WTC11 (cell line): ENCODE measurements around the gene FOXP1. TPM values are rescaled to one million over a fixed set of nuclear protein-coding genes. Genes with fewer than 3 reads are reported as not detected.

Experiments
- ATAC-seq: fragments of 200-7000 bp; cut with Tn5 transposase; 2 replicates; pipeline ENCODE4 v1.10.0; 2021; ENCODE audit warnings: mild to moderate bottlenecking, moderate library complexity
- CTCF ChIA-PET: fragments of 300-600 bp; sonication (Branson Sonifier 250); formaldehyde crosslinking; loops from one replicate; lab custom pipeline; 2021; ENCODE audit warnings: antibody characterized with exemption; lab: Charles Lee
- POLR2A ChIA-PET: fragments of 350-600 bp; sonication (Branson Sonifier 250); formaldehyde crosslinking; loops from one replicate; lab custom pipeline; 2021; ENCODE audit warnings: antibody characterized with exemption; lab: Charles Lee
- DNase-seq: peaks from one replicate; pipeline ENCODE4 v3.0.0; 2021; ENCODE audit warnings: low spot score
- H3K27ac Mint-ChIP-seq: 2 replicates; pipeline ENCODE4 v1.8.0; 2021; ENCODE audit warnings: mixed read lengths
- H3K27me3 Mint-ChIP-seq: 2 replicates; pipeline ENCODE4 v1.8.0; 2021; ENCODE audit warnings: low read depth, mild to moderate bottlenecking, moderate library complexity, mixed read lengths
- H3K36me3 Mint-ChIP-seq: 2 replicates; pipeline ENCODE4 v1.8.0; 2021; ENCODE audit warnings: mixed read lengths
- H3K4me1 Mint-ChIP-seq: 2 replicates; pipeline ENCODE4 v1.8.0; 2022; ENCODE audit warnings: mixed read lengths
- H3K4me3 Mint-ChIP-seq: 2 replicates; pipeline ENCODE4 v1.8.0; 2021; ENCODE audit warnings: mild to moderate bottlenecking, moderate library complexity, mixed read lengths
- H3K9me3 Mint-ChIP-seq: 2 replicates; pipeline ENCODE4 v1.8.0; 2021; ENCODE audit warnings: mixed read lengths
- ATF3 ChIP-seq: sonication (generic); formaldehyde crosslinking; conservative IDR thresholded peaks from 2 replicates; pipeline ENCODE4 v1.8.1; 2022; ENCODE audit warnings: mild to moderate bottlenecking, missing genetic modification reagents
- ERG ChIP-seq: fragments of 250-450 bp; sonication (Bioruptor Pico); IDR thresholded peaks from 2 replicates; pipeline ENCODE4 v1.8.0; 2021; ENCODE audit warnings: mild to moderate bottlenecking
- ETV6 ChIP-seq: sonication (generic); formaldehyde crosslinking; IDR thresholded peaks from 2 replicates; pipeline ENCODE4 v1.8.1; 2022; ENCODE audit warnings: mild to moderate bottlenecking, missing genetic modification reagents
- HMGXB4 ChIP-seq: sonication (generic); formaldehyde crosslinking; IDR thresholded peaks from 2 replicates; pipeline ENCODE4 v1.8.1; 2023; ENCODE audit warnings: mild to moderate bottlenecking, moderate library complexity, missing genetic modification reagents
- PRDM15 ChIP-seq: sonication (generic); formaldehyde crosslinking; IDR thresholded peaks from 2 replicates; pipeline ENCODE4 v1.8.0; 2022; ENCODE audit warnings: missing genetic modification reagents
- RELA ChIP-seq: sonication (generic); formaldehyde crosslinking; IDR thresholded peaks from 2 replicates; pipeline ENCODE4 v1.8.1; 2022; ENCODE audit warnings: missing genetic modification reagents, mild to moderate bottlenecking, borderline replicate concordance
- ZNF219 ChIP-seq: sonication (generic); formaldehyde crosslinking; IDR thresholded peaks from 2 replicates; pipeline ENCODE4 v1.8.0; 2023; ENCODE audit warnings: missing genetic modification reagents, mild to moderate bottlenecking, borderline replicate concordance
- ZNF425 ChIP-seq: fragments of 250-450 bp; sonication (Bioruptor Pico); conservative IDR thresholded peaks from 2 replicates; pipeline ENCODE4 v1.9.0; 2021; ENCODE audit warnings: mild to moderate bottlenecking
- total RNA-seq: library from RNA; stranded (reverse); gene quantifications from 3 replicates; pipeline ENCODE4 v1.2.3, GENCODE V29; 2021

FOXP1 gene
- total RNA-seq, 1 experiment from 2014 or later, result 25.8 TPM

GRCh38 chr3:71133865-71134264, 449.7 kb downstream of the FOXP1 start (continued):
- no peak for TF ChIP-seq RELA (CRISPR knock-in tag)
- TF ChIP-seq ZNF425, result no peak
- no peak for TF ChIP-seq ETV6
- TF ChIP-seq, all 79 proteins: peak for 0

GRCh38 chr3:71132995-71133730, 450.4 kb downstream of the FOXP1 start:
- peaks cover 95% of the 10 kb centered on the region for H3K4me1 Mint-ChIP-seq
- ChIA-PET POLR2A (no interaction called here), CTCF (no interaction called here)
- TF ChIP-seq ATF3 (no peak), ZNF219 (no peak), PRDM15 (CRISPR knock-in tag) (peak; percentile 47; the same call in 1 of the 2 replicates)
- TF ChIP-seq, all 79 proteins: peak for 1
- Mint-ChIP-seq H3K36me3 (no peaks in the 10 kb centered on the region), H3K9me3 (no peaks in the 10 kb centered on the region), H3K27me3 (no peaks in the 10 kb centered on the region), H3K27ac (peak overlapping the region; percentile 91; the same call in 1 of the 2 replicates), H3K4me3 (peak overlapping the region; percentile 33)
- DNase-seq, result no peak
- 0 out of 2 replicates have a peak, but pooled peaks have one; percentile 14 for ATAC-seq

- CTCF ChIA-PET, result interaction anchor here (0.6 to 1.2 kb wide), 5 partner anchors 11 to 45 kb away, joined by 3 to 7 read pairs (median 4); no protein-coding TSS in a partner anchor
- DNase-seq (no peak), ATAC-seq (0 out of 2 replicates have a peak, but pooled peaks have one; percentile 6)
- Mint-ChIP-seq H3K27me3 (no peaks in the 10 kb centered on the region), H3K4me3 (no peak overlapping the region), H3K4me1 (peaks cover 95% of the 10 kb centered on the region), H3K9me3 (no peaks in the 10 kb centered on the region), H3K36me3 (no peaks in the 10 kb centered on the region), H3K27ac (peak overlapping the region; percentile 39; the same call in 1 of the 2 replicates)
- POLR2A ChIA-PET, result interaction anchor here (1.6 kb wide), 1 partner anchor 453 kb away, joined by 4 read pairs; the partner anchor contains the start of gene FOXP1
- TF ChIP-seq ERG (no peak), HMGXB4 (CRISPR knock-in tag) (no peak)
Measured at GRCh38 chr3:71131375-71132314, 451.9 kb downstream of the FOXP1 start.
